NCI-H1417 (cell line): Measurements from ENCODE around the gene GMNC.

Experiments
- DNase-seq, 3 experiments: peaks; one replicate each; lab custom pipeline; 2025; lab: John Stamatoyannopoulos, UW

The GMNC gene

GRCh38 chr3:190849607-190850006, 12.9 kb downstream of the GMNC start:
- no peak for DNase-seq

- no peak for DNase-seq
Observed at GRCh38 chr3:190848870-190849269, 13.6 kb downstream of the GMNC start.

- DNase-seq: no peak
Observed at GRCh38 chr3:190847436-190847835, 15.1 kb downstream of the GMNC start.

- DNase-seq: no peak
Observed at GRCh38 chr3:190840146-190840545, 22.3 kb downstream of the GMNC start.

GRCh38 chr3:190831225-190831624, 31.3 kb downstream of the GMNC start:
- no peak for DNase-seq

- no peak for DNase-seq
Observed at GRCh38 chr3:190830031-190830430, 32.5 kb downstream of the GMNC start.

GRCh38 chr3:190826018-190826417, 36.5 kb downstream of the GMNC start:
- DNase-seq: no peak

- DNase-seq: no peak
Observed at GRCh38 chr3:190825386-190826016, 37.0 kb downstream of the GMNC start.

- peak; percentile 23 to 76 (median 33) for DNase-seq
Observed at GRCh38 chr3:190811775-190812480, 50.6 kb downstream of the GMNC start.

GRCh38 chr3:190810957-190811356, 51.5 kb downstream of the GMNC start:
- DNase-seq: no peak

- peak in 1 of 3 experiments; percentile 29 for DNase-seq
Observed at GRCh38 chr3:190809351-190809750, 53.1 kb downstream of the GMNC start.

GRCh38 chr3:190807719-190808375, 54.6 kb downstream of the GMNC start:
- peak; percentile 39 to 95 (median 82) for DNase-seq
